GM18870 (cell line): ENCODE measurements around the gene PTPN4.

Source experiments
- ATAC-seq: cut with Tn5 transposase; IDR thresholded peaks from one replicate; pipeline ENCODE4 v1.9.1; 2021; ENCODE audit warnings: moderate library complexity; ENCODE audit not compliant: unreplicated experiment

Gene PTPN4

GRCh38 chr2:119732601-119733164, 27.0 kb upstream of the PTPN4 start:
- no peak for ATAC-seq

GRCh38 chr2:119734047-119734446, 25.7 kb upstream of the PTPN4 start:
- no peak for ATAC-seq

- ATAC-seq: no peak
Measured at GRCh38 chr2:119735565-119735964, 24.2 kb upstream of the PTPN4 start.

- no peak for ATAC-seq
Measured at GRCh38 chr2:119736021-119736420, 23.7 kb upstream of the PTPN4 start.

- ATAC-seq: no peak
Measured at GRCh38 chr2:119739580-119740255, 20.0 kb upstream of the PTPN4 start.

GRCh38 chr2:119741001-119741400, 18.7 kb upstream of the PTPN4 start:
- no peak for ATAC-seq

GRCh38 chr2:119741868-119742267, 17.9 kb upstream of the PTPN4 start:
- no peak for ATAC-seq

- no peak for ATAC-seq
Measured at GRCh38 chr2:119744335-119744939, 15.3 kb upstream of the PTPN4 start.

DNA sequence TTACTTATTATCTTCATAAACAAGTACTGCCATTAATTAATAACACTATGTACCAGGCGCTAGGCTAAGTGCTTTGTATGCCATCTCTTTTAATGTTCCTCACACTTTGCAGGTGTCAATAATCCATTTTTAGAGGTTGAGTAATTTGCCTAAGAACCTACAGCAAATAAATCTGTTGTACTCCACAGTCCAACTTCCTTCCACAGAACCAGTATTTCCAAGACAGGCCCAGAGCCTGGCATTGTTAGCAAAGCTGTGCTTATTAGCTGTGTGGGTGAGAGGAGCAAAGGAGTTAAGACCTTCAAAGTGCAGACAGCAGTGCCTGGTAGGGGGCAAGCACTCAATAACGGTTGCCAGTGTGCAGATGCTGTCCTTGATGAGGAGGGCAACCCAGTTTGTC, 14.2 kb upstream of the PTPN4 start:
- no peak for ATAC-seq

DNA sequence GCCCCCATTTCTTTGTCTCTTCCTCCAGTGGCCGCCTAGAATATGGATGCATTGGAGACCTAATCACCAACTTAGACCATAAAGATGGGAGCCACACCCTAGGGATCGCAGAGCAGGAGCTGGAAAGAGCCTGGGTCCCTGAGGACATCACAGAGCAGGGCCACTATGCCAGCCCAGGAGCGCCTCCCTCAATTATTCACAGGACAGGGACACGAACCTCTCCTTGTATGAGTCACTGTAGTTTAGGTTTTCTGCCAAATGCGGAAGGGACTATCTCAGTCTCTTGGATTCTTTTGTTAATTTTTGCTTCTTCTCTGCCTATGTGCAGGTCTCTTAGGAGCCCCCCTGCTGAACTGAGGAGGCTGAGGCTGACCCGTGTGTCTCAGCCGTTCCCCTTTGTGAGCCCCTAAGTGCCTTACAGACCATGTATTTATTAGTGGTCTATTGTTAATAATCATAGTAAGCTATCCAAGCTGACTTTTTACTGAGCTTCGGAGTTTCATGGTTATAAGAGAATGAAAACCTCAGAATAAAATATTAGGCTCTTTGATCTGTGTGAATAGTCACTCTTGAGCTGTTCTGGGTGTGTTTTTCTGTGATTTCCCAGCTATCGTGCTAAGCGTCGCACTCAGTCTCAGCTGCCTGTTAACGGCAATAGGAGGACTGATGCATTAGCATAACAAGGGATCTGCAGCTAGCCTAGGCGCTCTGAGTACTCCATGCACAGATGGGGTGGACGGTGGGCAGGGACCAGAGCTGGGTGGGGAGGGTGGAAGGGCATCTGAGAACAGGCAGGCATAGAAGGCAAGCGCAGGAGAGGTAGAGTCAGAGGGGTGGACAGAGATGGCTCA, 12.7 kb upstream of the PTPN4 start:
- ATAC-seq: no peak

GRCh38 chr2:119748135-119748534, 11.6 kb upstream of the PTPN4 start:
- no peak for ATAC-seq

GRCh38 chr2:119749477-119750012, 10.2 kb upstream of the PTPN4 start:
- ATAC-seq: no peak

DNA sequence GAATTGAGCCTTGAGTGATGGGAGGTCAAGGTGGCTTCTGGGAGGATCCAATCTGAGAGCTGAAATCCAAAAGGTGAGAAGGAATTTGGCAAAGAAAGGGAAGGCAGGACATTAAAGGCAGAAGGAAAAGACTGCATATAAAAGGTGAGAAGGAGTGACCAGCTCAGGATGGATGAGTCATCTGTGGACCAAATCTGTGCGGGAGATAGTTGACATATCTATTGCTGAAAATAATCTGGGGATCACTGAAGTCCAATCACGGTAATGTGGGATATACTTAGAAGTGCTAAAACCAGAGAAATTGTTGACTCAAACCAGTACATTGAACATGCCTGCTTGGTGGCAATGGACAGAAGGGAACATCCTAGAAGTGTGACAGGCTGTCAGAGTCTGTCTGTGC, 8.0 kb upstream of the PTPN4 start:
- no peak for ATAC-seq

- ATAC-seq: peak; percentile 42
Measured at GRCh38 chr2:119753041-119753929, 6.4 kb upstream of the PTPN4 start.

DNA sequence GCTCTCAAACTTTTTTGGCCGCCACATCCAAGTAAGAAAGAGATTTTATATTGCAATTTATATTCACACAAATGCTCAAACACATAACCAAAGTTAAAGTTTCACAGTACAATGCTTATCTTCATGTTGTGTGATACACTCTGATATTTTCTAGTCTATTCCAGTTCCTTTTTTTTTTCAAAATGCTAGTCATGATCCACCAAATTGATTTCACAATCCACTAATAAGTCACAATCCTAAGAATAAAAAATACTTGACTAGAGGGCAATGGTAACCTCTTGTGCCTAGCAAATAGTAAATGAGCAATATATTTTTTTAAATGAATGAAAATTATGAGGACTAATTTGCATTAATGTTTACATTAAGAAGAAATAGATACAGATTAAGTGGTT, 5.8 kb upstream of the PTPN4 start:
- ATAC-seq: no peak

GRCh38 chr2:119755906-119756305, 3.8 kb upstream of the PTPN4 start:
- no peak for ATAC-seq

DNA sequence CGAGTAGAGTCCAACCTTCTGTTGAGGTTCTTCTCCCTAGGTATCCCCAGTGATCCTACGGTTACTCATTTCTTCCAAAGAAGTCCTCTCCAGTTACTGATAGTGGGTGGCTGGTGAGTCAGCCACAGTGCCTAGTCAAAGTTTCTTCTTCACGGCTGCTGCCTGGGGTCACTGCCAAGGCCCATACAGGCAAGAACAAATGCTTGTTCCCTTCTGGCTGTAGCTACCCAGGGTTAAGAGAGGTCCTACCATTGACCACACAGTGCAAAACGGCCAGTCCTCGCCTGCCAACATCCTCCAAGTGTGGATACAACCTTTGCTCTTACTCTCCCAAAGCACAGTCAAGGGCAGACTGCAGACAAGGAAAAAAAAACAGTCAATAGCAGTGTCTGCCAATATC, 2.9 kb upstream of the PTPN4 start:
- no peak for ATAC-seq

GRCh38 chr2:119758881-119759450, 756 bp upstream of the PTPN4 start:
- ATAC-seq: no peak

GRCh38 chr2:119760237-119760955, 674 bp downstream of the PTPN4 start:
- peak; percentile 6 for ATAC-seq

DNA sequence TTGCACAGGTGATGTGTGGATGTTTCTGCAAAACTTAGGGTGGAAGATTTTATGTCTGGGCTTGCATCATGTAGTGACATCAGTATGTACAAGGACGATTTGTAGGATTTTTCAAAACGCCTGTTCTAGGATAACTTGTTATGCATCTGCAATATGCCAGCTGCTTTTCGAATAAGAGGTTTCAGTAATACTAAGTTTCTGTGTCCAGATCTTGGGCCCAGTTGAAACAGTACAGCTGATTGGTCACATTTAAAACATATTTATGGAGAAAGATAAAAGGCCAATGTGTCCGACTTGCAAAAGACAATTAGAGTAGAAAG, 1.2 kb downstream of the PTPN4 start:
- ATAC-seq: no peak
